ENCODE measurements around the gene GTPBP4. TPM values are rescaled to one million over a fixed set of nuclear protein-coding genes. Genes with fewer than 3 reads are reported as not detected.

GTPBP4 gene
- 51.5 and 94.2 TPM in 2 replicates for total RNA-seq

GRCh38 chr10:987870-988666 is at the start of gene GTPBP4:
Gene GTPBP4 (plus strand): TSS chr10:988434. CDS start chr10:988480, 46 bp downstream.

GRCh38 chr10:1025683-1026082 is 37.4 kb downstream of the GTPBP4 start, which contains the start of gene IDI2:
Gene IDI2 (minus strand): TSS chr10:1025859. CDS start chr10:1024723, 1,136 bp downstream.

GRCh38 chr10:1048732-1049424 is 60.6 kb downstream of the GTPBP4 start, which contains the start of gene IDI1:
Gene IDI1 (minus strand): TSS chr10:1049119. CDS start chr10:1049003, 116 bp downstream.

GRCh38 chr10:1056326-1057105 is 68.3 kb downstream of the GTPBP4 start, which contains the start of gene WDR37:
Gene WDR37 (plus strand): TSS chr10:1056385. CDS start chr10:1072156, 15,771 bp downstream.

Other genes with a start within 250 kb of the GTPBP4 start
- 32.7 and 44.6 TPM in 2 replicates for gene LARP4B, start 56.7 kb upstream of the GTPBP4 start, total RNA-seq
- not detected in 2 replicates for gene IDI2, start 37.4 kb downstream of the GTPBP4 start, total RNA-seq
- 107 and 149 TPM in 2 replicates for gene IDI1, start 60.7 kb downstream of the GTPBP4 start, total RNA-seq
- 6.9 and 11.3 TPM in 2 replicates for gene WDR37, start 68.0 kb downstream of the GTPBP4 start, total RNA-seq

All from airway epithelial cell (primary cell).